Activated naive CD4-positive, alpha-beta T cell treated with anti-CD3 and anti-CD28 coated beads, Interleukin-2, amount 10 ng/mL, durations not matched to agents 5 hours and 36 hours (primary cell): ENCODE measurements around the gene RSL24D1. TPM values are rescaled to one million over a fixed set of nuclear protein-coding genes. Genes with fewer than 3 reads are reported as not detected.

ENCODE experiments used
- total RNA-seq, 2 experiments: library from RNA; stranded (reverse); gene quantifications; one replicate each; pipeline ENCODE4 v1.2.3, GENCODE V29; 2021

Gene RSL24D1
- 100 to 1,000 TPM in 1 of 2 experiments, 10 to 100 TPM in 1; 96.1 to 102 TPM for total RNA-seq

DNA sequence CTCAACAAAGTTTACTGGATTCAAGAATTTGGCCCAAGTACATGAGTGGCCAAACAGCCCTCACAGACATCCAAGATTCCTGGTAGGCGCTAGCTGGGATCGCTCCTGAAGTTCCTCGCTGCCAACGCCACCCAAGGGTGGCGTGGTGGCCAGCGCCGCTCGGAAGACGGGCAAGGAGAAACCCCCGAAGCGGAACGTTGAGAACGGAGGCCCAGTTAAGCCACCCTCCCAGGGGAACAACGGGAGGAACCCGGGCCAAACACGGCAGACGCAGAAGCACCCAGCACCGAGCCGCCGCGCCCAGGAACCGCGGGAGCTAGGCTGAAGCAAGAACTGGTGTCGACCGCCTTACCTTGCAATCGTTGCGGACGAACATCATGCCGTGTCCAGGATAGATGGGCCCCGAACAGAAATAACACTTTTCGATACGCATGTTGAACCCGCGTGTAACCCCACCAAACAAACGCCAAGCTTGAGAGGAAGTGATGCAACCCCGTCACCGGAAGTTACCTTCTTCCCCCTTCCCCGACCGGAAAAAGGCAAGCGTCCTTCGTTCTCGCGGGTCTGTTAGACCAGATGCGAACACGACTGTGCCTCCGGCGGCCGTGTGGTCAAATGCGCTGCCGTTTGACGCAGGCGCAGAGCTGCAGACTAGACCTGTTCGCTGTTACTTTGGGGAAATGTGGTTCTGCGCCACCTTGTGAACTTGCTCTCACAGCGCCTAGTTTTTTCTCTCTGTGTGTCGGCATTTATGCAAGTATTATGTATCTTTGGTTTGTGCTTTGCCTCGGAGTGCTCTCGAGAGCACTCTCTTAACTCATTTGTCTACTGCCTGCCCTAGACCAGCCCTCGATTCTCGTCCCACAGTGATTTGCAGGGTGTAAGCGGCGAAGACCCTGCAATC, at the start of gene RSL24D1:
TSS of gene RSL24D1 (minus strand) at position 484 of the 904 bp plus-strand sequence. CDS start at position 433, 51 bp downstream.

Other genes starting within 250 kb of the RSL24D1 start
- 10 to 100 TPM; 58.2 to 62.5 TPM for gene RAB27A, start 92.9 kb upstream of the RSL24D1 start, total RNA-seq
- gene PIGBOS1, start 122.2 kb upstream of the RSL24D1 start, total RNA-seq: 10 to 100 TPM; 11.9 to 15.2 TPM
- 10 to 100 TPM; 19.6 to 22.7 TPM for gene PIGB, start 122.3 kb upstream of the RSL24D1 start, total RNA-seq
- 10 to 100 TPM; 14.7 to 16.2 TPM for gene CCPG1, start 211.4 kb upstream of the RSL24D1 start, total RNA-seq
- gene PIERCE2, start 211.6 kb upstream of the RSL24D1 start, total RNA-seq: under 1 TPM in 1 of 2 experiments, not detected in 1; 0.35 TPM